HG03520 (cell line): ENCODE data around the gene L3MBTL3.

ENCODE experiments used
- ATAC-seq: cut with Tn5 transposase; IDR thresholded peaks from one replicate; pipeline ENCODE4 v1.9.1; 2021; ENCODE audit warnings: mild to moderate bottlenecking, moderate library complexity; ENCODE audit not compliant: unreplicated experiment

The L3MBTL3 gene

DNA sequence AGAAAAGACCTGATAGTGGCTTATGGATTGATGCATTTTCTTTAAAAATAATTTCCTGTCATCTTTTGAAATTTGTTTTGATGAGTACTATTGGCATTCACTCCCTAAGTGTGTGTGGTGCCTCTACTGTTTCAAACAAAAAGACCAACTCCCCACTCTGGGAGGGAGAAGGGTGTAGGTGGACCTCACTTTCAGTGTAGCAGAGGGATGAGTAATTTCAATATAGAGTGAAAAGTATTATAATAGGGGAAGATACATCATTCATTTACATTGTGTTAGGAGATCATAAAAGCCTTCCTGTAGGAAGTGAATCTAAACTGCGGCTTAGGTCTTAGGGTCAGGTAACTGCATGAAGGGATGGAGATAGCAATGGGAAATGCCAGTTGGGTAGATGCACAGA, 158.0 kb downstream of the L3MBTL3 start:
- no peak for ATAC-seq

- ATAC-seq, result no peak
These were observed 160.3 kb downstream of the L3MBTL3 start for GRCh38 chr6:130178692-130179091.

DNA sequence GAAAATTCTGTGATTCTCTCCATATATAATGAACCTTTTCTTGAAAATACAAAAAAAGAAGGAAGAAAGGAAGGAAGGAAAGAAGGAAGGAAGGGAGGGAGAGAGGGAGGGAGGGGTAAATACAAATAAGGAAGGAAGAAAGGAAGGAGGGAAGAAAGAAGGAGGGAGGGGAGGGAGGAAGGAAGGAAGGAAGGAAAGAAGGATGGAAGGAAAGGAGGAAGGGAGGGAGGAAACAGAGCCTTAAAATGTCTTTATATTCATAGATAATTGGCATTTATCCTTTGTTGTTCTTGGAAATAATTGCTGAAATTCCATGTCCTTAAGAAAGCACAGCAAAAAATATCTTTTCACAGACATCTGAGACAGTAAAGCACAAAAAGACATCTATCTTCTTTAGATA, 164.1 kb downstream of the L3MBTL3 start:
- ATAC-seq, result no peak

- ATAC-seq, result no peak
These were observed 165.2 kb downstream of the L3MBTL3 start for GRCh38 chr6:130183271-130184222.

DNA sequence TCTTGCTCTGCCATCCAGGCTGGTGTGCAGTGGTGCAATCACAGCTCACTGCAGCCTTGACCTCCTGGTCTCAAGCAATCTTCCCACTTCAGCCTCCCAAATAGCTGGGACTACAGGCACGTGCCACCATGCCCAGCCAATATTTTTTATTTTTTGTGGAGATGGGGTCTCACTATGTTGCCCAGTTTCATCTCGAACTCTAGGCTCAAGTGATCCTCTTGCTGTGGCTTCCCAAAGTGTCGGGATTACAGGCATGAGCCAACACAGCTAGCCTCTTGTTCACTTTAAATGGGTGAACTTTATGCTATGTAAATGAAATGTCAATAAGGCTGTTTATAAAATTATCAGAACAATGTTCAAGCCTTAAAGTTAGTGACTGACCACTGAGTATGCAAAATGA, 167.3 kb downstream of the L3MBTL3 start:
- ATAC-seq, result no peak

DNA sequence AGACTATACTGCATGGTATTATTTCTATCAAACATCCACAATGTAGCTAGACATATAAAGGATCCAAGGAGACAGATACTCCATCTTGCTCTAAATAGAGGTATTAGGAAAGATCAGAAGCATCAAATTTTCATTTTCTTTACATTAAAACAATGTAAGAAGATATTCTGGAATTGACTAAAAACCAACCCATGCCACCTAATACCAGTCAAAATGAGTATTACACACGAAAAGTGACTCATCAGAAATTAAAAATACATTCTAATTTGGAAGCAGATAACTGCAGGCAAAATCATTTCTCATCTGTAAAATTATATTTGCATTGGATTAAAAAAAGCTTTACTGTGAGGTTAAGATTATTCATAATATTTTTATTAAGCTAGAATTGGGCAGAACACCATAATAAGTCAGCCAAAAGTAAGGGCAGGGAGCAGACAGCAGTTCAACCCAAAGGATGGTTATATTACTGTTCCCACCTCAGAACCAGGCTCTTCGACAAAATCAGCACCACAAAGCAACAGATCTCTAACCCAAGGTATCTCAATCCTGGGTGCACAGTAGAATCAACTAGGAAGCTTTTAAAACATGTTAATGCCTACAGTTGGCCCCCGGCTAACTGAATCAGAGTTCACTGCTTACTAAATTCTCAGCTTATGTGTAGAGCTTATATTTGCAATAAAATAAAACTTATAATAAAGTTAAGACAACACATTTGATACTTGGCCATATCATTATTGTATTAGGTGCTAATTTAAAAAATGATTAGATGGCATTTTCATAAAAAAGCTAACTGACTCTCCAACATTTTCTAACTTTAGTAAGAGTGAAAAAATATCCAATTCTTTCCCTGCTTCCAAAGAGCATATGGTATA, 169.2 kb downstream of the L3MBTL3 start:
- ATAC-seq, result no peak

- no peak for ATAC-seq
These were observed 170.0 kb downstream of the L3MBTL3 start for GRCh38 chr6:130188207-130188899.

DNA sequence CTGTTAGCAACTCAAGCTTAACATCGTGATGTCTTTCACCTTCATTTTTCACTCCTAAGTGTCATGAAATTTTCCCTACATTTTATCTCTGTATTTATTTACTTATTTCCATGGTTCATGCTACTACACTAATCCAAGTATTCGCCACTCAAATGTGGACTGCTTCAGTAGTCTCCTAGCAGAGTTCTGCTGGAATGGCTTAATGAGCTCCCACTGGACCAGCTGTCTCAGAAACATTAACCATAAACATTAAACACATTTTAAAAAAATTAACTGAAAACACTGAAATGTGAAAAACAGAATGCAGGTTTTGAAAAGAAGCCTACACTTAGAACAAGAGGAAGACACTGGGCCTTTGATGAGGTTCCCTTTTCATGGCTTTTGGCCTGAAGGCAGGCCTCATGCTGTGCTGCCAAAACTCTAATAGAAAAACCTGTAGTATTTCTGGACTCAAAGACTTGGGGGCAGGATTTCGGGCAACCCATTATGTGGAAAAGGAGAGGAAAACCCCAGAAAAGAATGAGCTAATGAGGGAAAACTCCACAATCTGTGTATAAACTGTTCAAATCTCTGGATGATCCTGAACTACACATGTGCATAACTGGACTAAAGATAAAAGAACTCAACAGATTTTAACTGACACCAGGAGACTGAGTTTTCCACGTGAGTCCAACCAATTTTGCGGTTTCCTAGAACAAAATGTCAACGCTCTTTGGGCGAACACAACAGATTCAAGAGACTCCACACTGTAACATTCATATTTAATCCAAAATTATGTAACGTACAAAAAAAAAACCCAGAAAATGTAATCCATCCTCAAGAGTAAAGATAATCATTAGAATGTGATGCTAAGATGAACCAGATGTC, 171.4 kb downstream of the L3MBTL3 start:
- ATAC-seq, result no peak
